ENCODE measurements around the gene PTPN3.

Gene PTPN3

GRCh38 chr9:109499631-109500410 lies 1.7 kb upstream of the PTPN3 start:
- TF ChIP-seq CTCF (IDR thresholded peaks at IDR 0.05; ENCODE audit: unreplicated experiment in 3 of 3) = no peak
- no peaks in the 10 kb centered on the region for H3K36me3 Mint-ChIP-seq (ENCODE audit: low read depth)
- H3K4me1 Mint-ChIP-seq = peaks cover 27% of the 10 kb centered on the region
- H3K27me3 Mint-ChIP-seq (ENCODE audit: low read depth) = peaks cover 90% of the 10 kb centered on the region
- peak overlapping the region; percentile 88 to 91 (median 88) for H3K4me3 Mint-ChIP-seq
- no peak overlapping the region for H3K27ac Mint-ChIP-seq
- H3K9me3 Mint-ChIP-seq = no peaks in the 10 kb centered on the region

- peak overlapping the region in 1 of 3 experiments; percentile 83 for H3K27ac Mint-ChIP-seq
- no peaks in the 10 kb centered on the region for H3K9me3 Mint-ChIP-seq
- H3K36me3 Mint-ChIP-seq (ENCODE audit: low read depth) = no peaks in the 10 kb centered on the region
Observed at GRCh38 chr9:109499093-109499630, 1.1 kb upstream of the PTPN3 start.

GRCh38 chr9:109497226-109498153 lies 617 bp downstream of the PTPN3 start:
- Mint-ChIP-seq H3K9me3 (no peaks in the 10 kb centered on the region), H3K27ac (peak overlapping the region; percentile 75 to 95 (median 89)), H3K27me3 (ENCODE audit: low read depth) (peaks cover 82% of the 10 kb centered on the region), H3K4me3 (peak overlapping the region; percentile 74 to 87 (median 87)), H3K36me3 (ENCODE audit: low read depth) (no peaks in the 10 kb centered on the region), H3K4me1 (peaks cover 27% of the 10 kb centered on the region)
- no peak for TF ChIP-seq CTCF (IDR thresholded peaks at IDR 0.05; ENCODE audit: unreplicated experiment in 3 of 3)

More at GRCh38 chr9:109499093-109499630, 1.1 kb upstream of the PTPN3 start:
- H3K4me3 Mint-ChIP-seq = peak overlapping the region; percentile 88 to 91 (median 88)
- TF ChIP-seq CTCF (IDR thresholded peaks at IDR 0.05; ENCODE audit: unreplicated experiment in 3 of 3) = no peak
- peaks cover 92% of the 10 kb centered on the region for H3K27me3 Mint-ChIP-seq (ENCODE audit: low read depth)
- H3K4me1 Mint-ChIP-seq = peaks cover 27% of the 10 kb centered on the region

- no peak for TF ChIP-seq CTCF (IDR thresholded peaks at IDR 0.05; ENCODE audit: unreplicated experiment in 3 of 3)
- Mint-ChIP-seq H3K9me3 (no peaks in the 10 kb centered on the region), H3K27me3 (ENCODE audit: low read depth) (peaks cover 75% of the 10 kb centered on the region), H3K4me1 (peaks cover 27% of the 10 kb centered on the region), H3K36me3 (ENCODE audit: low read depth) (no peaks in the 10 kb centered on the region), H3K4me3 (peak overlapping the region; percentile 74 to 87 (median 87)), H3K27ac (peak overlapping the region; percentile 75 to 95 (median 89))
Observed at GRCh38 chr9:109496841-109497225, 1.3 kb downstream of the PTPN3 start.

GRCh38 chr9:109496218-109496617 lies 1.9 kb downstream of the PTPN3 start:
- Mint-ChIP-seq H3K27me3 (ENCODE audit: low read depth) (peaks cover 74% of the 10 kb centered on the region), H3K4me1 (peaks cover 27% of the 10 kb centered on the region), H3K9me3 (no peaks in the 10 kb centered on the region), H3K27ac (peak overlapping the region; percentile 75 to 95 (median 86)), H3K36me3 (ENCODE audit: low read depth) (no peaks in the 10 kb centered on the region), H3K4me3 (peak overlapping the region; percentile 74 to 87 (median 87))
- no peak for TF ChIP-seq CTCF (IDR thresholded peaks at IDR 0.05; ENCODE audit: unreplicated experiment in 3 of 3)
